HepG2 (cell line): ENCODE data around the gene RRBP1. TPM values are rescaled to one million over a fixed set of nuclear protein-coding genes. Genes with fewer than 3 reads are reported as not detected.

Experiments used
- ATAC-seq: fragments of 200-7000 bp; cut with Tn5 transposase; 3 replicates; pipeline ENCODE4 v1.9.1; 2020; ENCODE audit warnings: mild to moderate bottlenecking, moderate library complexity
- BruUV-seq: library from RNA; stranded (reverse); fragments of 400-500 nt; replicated peaks from 2 replicates; lab custom pipeline; 2021; lab: Mats Ljungman, UMichigan
- CTCF ChIA-PET: fragments of 300-600 bp; formaldehyde crosslinking; extraction: SDS; loops from one replicate; lab custom pipeline; 2021; ENCODE audit warnings: low total read pairs, inconsistent platforms, low intra/inter-chr PET ratio; lab: Yijun Ruan, JAX
- POLR2A ChIA-PET: fragments of 350-600 bp; sonication (Branson Sonifier 250); formaldehyde crosslinking; loops from one replicate; lab custom pipeline; 2020; ENCODE audit warnings: antibody characterized with exemption, inconsistent platforms; lab: Yijun Ruan, JAX
- DNase-seq: peaks from one replicate; pipeline ENCODE4 v3.0.0-alpha.2; 2015; ENCODE audit warnings: low spot score
- FAIRE-seq: peaks from 3 replicates; lab custom pipeline; 2011; peaks lifted over from hg19 to GRCh38; lab: Jason Lieb, UNC
- H2AFZ ChIP-seq: one replicate; pipeline ENCODE4 v1.6.1; 2011; ENCODE audit warnings: low read length, inconsistent platforms
- H3K27ac ChIP-seq: fragments of 300-600 bp; 3 replicates; pipeline ENCODE4 v1.8.0; 2011; ENCODE audit warnings: mixed run types, mild to moderate bottlenecking, mixed read lengths, low read length, inconsistent platforms; ENCODE audit not compliant: insufficient read depth; ENCODE audit errors: extremely low read length
- H3K27me3 ChIP-seq, 2 experiments: fragments of 200-600 bp in 1 of 2; 2 replicates in 1 of 2; 3 replicates in 1 of 2; pipeline versions ENCODE4 v1.6.0 to v1.8.0; 2011; ENCODE audit warnings: low read length in 2 of 2, mild to moderate bottlenecking in 2 of 2, moderate library complexity in 2 of 2, inconsistent platforms in 1 of 2; ENCODE audit not compliant: insufficient read depth in 2 of 2, control insufficient read depth in 1 of 2
- H3K36me3 ChIP-seq, 2 experiments: fragments of 200-600 bp in 1 of 2; replicated peaks in 1 of 2; 2 replicates in 1 of 2; 3 replicates in 1 of 2; pipeline versions ENCODE4 v1.5.1 to v1.8.0; 2011; ENCODE audit warnings: low read length in 2 of 2, inconsistent platforms in 1 of 2; ENCODE audit not compliant: insufficient read depth in 2 of 2, control insufficient read depth in 1 of 2
- H3K4me1 ChIP-seq: 2 replicates; pipeline ENCODE4 v1.5.1; 2012; ENCODE audit warnings: low read length, inconsistent platforms; ENCODE audit not compliant: insufficient read depth
- H3K4me2 ChIP-seq: 2 replicates; pipeline ENCODE4 v1.6.0; 2011; ENCODE audit warnings: low read depth, low read length, inconsistent platforms
- H3K4me3 ChIP-seq, 3 experiments: fragments of 200-600 bp in 1 of 3; sonication (generic), shearing (Covaris generic) in 1 of 3; replicated peaks in 1 of 3; 2 replicates each; pipeline ENCODE4 v1.5.1; 2011 to 2016; ENCODE audit warnings: low read length in 3 of 3, inconsistent platforms in 2 of 3, low read depth in 2 of 3, mild to moderate bottlenecking in 2 of 3, control low read depth in 1 of 3, mixed read lengths in 1 of 3; ENCODE audit not compliant: insufficient read depth in 1 of 3
- H3K79me2 ChIP-seq: one replicate; pipeline ENCODE4 v1.6.1; 2011; ENCODE audit warnings: low read length, inconsistent platforms; ENCODE audit not compliant: insufficient read depth
- H3K9ac ChIP-seq: 2 replicates; pipeline ENCODE4 v1.6.0; 2011; ENCODE audit warnings: mild to moderate bottlenecking, low read depth, low read length, inconsistent platforms; ENCODE audit not compliant: insufficient read depth
- H3K9me3 ChIP-seq: 2 replicates; pipeline ENCODE4 v1.5.1; 2012; ENCODE audit warnings: mild to moderate bottlenecking, low read length
- H4K20me1 ChIP-seq: 2 replicates; pipeline ENCODE4 v1.6.0; 2011; ENCODE audit warnings: inconsistent platforms, mild to moderate bottlenecking, low read length, moderate library complexity; ENCODE audit not compliant: insufficient read depth
- ATRX ChIP-seq: sonication (generic); formaldehyde crosslinking; IDR thresholded peaks from 2 replicates; pipeline ENCODE4 v1.4.0; 2020; ENCODE audit warnings: missing genetic modification reagents, borderline replicate concordance
- BORCS8-MEF2B ChIP-seq: sonication (generic); formaldehyde crosslinking; IDR thresholded peaks from 2 replicates; pipeline ENCODE4 v1.8.0; 2022; ENCODE audit warnings: mild to moderate bottlenecking, missing genetic modification reagents
- CREM ChIP-seq, 2 experiments: sonication (generic) in 1 of 2; formaldehyde crosslinking in 1 of 2; IDR thresholded peaks; 2 replicates each; pipeline versions ENCODE4 v1.4.0 to v1.6.1; 2016 to 2020; ENCODE audit warnings: antibody characterized with exemption in 1 of 2, mild to moderate bottlenecking in 1 of 2, missing genetic modification reagents in 1 of 2
- PAXIP1 ChIP-seq: sonication (generic); formaldehyde crosslinking; conservative IDR thresholded peaks from 2 replicates; pipeline ENCODE4 v1.4.0; 2020; ENCODE audit warnings: mild to moderate bottlenecking, missing genetic modification reagents, moderate library complexity
- PRDM15 ChIP-seq: sonication (generic); formaldehyde crosslinking; IDR thresholded peaks from 2 replicates; pipeline ENCODE4 v1.4.0; 2020; ENCODE audit warnings: missing genetic modification reagents
- RFX1 ChIP-seq: fragments of 450-650 bp; IDR thresholded peaks from 2 replicates; pipeline ENCODE4 v1.6.1; 2017
- SALL2 ChIP-seq: sonication (generic); formaldehyde crosslinking; IDR thresholded peaks from 2 replicates; pipeline ENCODE4 v1.8.1; 2023; ENCODE audit warnings: mild to moderate bottlenecking, missing genetic modification reagents, inconsistent platforms
- SATB2 ChIP-seq: sonication (generic); formaldehyde crosslinking; IDR thresholded peaks from 2 replicates; pipeline ENCODE4 v1.5.0; 2020; ENCODE audit warnings: missing genetic modification reagents
- ZBTB20 ChIP-seq: sonication (generic); formaldehyde crosslinking; IDR thresholded peaks from 2 replicates; pipeline ENCODE4 v1.8.1; 2023; ENCODE audit warnings: missing genetic modification reagents, low read depth, mild to moderate bottlenecking, borderline replicate concordance
- ZNF607 ChIP-seq: sonication (generic); formaldehyde crosslinking; IDR thresholded peaks from 2 replicates; pipeline ENCODE4 v1.5.1; 2020; ENCODE audit warnings: missing genetic modification reagents, mild to moderate bottlenecking, borderline replicate concordance
- ZNF687 ChIP-seq: sonication (generic); formaldehyde crosslinking; IDR thresholded peaks from 2 replicates; pipeline ENCODE4 v1.5.1; 2020; ENCODE audit warnings: mild to moderate bottlenecking, missing genetic modification reagents, moderate library complexity
- ZNF709 ChIP-seq: sonication (generic); formaldehyde crosslinking; IDR thresholded peaks from 2 replicates; pipeline ENCODE4 v1.5.0; 2020; ENCODE audit warnings: mild to moderate bottlenecking, missing genetic modification reagents
- WGBS: methylation state at CpG from one replicate; pipeline ENCODE4 v1.1.6; 2017; ENCODE audit warnings: low lambda C conversion rate; 5-methylcytosine and 5-hydroxymethylcytosine counted together
- in situ Hi-C: cut with HindIII; loops from 2 replicates; pipeline ENCODE4 v1.10.0; 2017; ENCODE audit warnings: low pct_unique_long_range_greater_than_20kb; ENCODE audit not compliant: extremely low pct_ligation_motif_present
- intact Hi-C: fragments of 100-400 bp; cut with micrococcal nuclease; formaldehyde crosslinking; loops from one replicate; pipeline ENCODE4 v1.10.0; 2022; ENCODE audit not compliant: unreplicated experiment
- polyA plus RNA-seq, 8 experiments: library from polyadenylated mRNA; depleted of rRNA in 3 of 8; stranded (reverse) in 7 of 8; unstranded in 1 of 8; fragments of >200 nt; fragmentation: Illumina TruSeq in 4 of 8; extraction: Trizol in 4 of 8; gene quantifications; 2 replicates each; pipeline versions ENCODE4 v1.2.1 to v1.2.3, GENCODE V29; 2011 to 2016; ENCODE audit warnings: low read depth in 4 of 8, missing spikeins in 1 of 8, mixed read lengths in 1 of 8; ENCODE audit not compliant: insufficient read depth in 1 of 8
- total RNA-seq, 5 experiments: library from RNA; depleted of rRNA; stranded (reverse); fragments of >200 nt; fragmentation: Illumina TruSeq; extraction: Trizol; gene quantifications; 2 replicates each; pipeline ENCODE4 v1.2.3, GENCODE V29; 2016; ENCODE audit warnings: low read depth in 1 of 5

RRBP1 gene
- total and polyA plus RNA-seq, 2 of the 13 experiments (the other 11 are each of a cell fraction or from before 2014, with no cell fraction given), result 150 to 222 TPM

DNA sequence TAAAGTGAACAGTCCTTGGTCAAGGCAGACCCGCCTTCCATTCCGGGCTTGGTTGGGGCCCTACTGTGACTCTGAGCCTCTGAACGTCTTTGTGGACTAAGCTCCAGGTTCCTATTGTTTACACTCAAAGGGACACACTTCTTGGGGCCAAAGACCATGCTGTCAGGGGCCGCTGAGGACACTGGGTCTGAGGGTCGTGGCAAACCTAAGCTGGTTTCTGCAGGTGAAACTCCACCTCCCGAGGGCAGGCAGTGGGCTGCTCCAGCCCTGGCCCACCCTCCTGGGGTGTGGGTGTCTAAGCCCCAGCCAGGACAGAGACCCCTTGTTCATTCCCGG lies 69.1 kb downstream of the RRBP1 start:
- WGBS, result 36% methylated on average over 5 of the region's 7 CpGs
- BruUV-seq, result no TSS peak
- TF ChIP-seq RFX1, result no peak
- no peak for TF ChIP-seq SATB2 (CRISPR knock-in tag)
- peak; percentile 43; the same call in 1 of the 2 replicates for TF ChIP-seq ZBTB20 (CRISPR knock-in tag)
- TF ChIP-seq SALL2 (CRISPR knock-in tag), result 0 out of 2 replicates have a peak, but pooled peaks have one; percentile 13
- peak; percentile 51; the same call in 1 of the 2 replicates for TF ChIP-seq BORCS8-MEF2B (CRISPR knock-in tag)
- no peak for TF ChIP-seq ATRX (CRISPR knock-in tag)
- peak; percentile 48 for TF ChIP-seq PAXIP1 (CRISPR knock-in tag)
- peak; percentile 65; the same call in 1 of the 2 replicates for TF ChIP-seq ZNF709 (CRISPR knock-in tag)
- TF ChIP-seq ZNF607 (CRISPR knock-in tag), result peak; percentile 40; the same call in 1 of the 2 replicates
- TF ChIP-seq ZNF687 (CRISPR knock-in tag), result peak; percentile 38
- no peak for TF ChIP-seq CREM (IDR thresholded peaks at IDR 0.05)
- TF ChIP-seq CREM (CRISPR knock-in tag; IDR thresholded peaks at IDR 0.05), result no peak
- 0 out of 2 replicates have a peak, but pooled peaks have one; percentile 18 for TF ChIP-seq PRDM15 (CRISPR knock-in tag)

More for the DNA sequence above, 69.1 kb downstream of the RRBP1 start:
- Histone ChIP-seq H3K79me2 (no peaks in the 10 kb centered on the region), H3K4me2 (0 out of 2 replicates have a peak overlapping the region, but pooled peaks have one; percentile 1), H3K27me3 (no peaks in the 10 kb centered on the region), H2AFZ (no peak overlapping the region), H3K9me3 (no peaks in the 10 kb centered on the region), H3K36me3 (peaks cover 30 to 40% of the 10 kb centered on the region in 2 experiments), H3K9ac (0 out of 2 replicates have a peak overlapping the region, but pooled peaks have one; percentile 0), H3K27ac (peak overlapping the region; percentile 32), H3K4me1 (peaks cover 22% of the 10 kb centered on the region), H3K4me3 (no peak overlapping the region), H4K20me1 (peaks cover 17% of the 10 kb centered on the region; the same call in 1 of the 2 replicates)
- FAIRE-seq (peak; percentile 54), ATAC-seq (peak; percentile 0; the same call in 2 of the 3 replicates), DNase-seq (no peak)
- in situ Hi-C loops, result loop anchor here (5.0 kb wide), 1 partner anchor 76 kb away; no protein-coding TSS in a partner anchor
- intact Hi-C loops, result no loop called here
- CTCF ChIA-PET, result interaction anchor here (3.1 kb wide), 1 partner anchor 76 kb away, joined by 11 read pairs; no protein-coding TSS in a partner anchor
- POLR2A ChIA-PET, result interaction anchor here (1.2 to 1.6 kb wide), 5 partner anchors 11 to 110 kb away, joined by 3 to 4 read pairs (median 3); partner anchors contain the start of genes BFSP1, DSTN and RRBP1
